ENCODE results near the gene BTF3L4.

Gene BTF3L4

DNA sequence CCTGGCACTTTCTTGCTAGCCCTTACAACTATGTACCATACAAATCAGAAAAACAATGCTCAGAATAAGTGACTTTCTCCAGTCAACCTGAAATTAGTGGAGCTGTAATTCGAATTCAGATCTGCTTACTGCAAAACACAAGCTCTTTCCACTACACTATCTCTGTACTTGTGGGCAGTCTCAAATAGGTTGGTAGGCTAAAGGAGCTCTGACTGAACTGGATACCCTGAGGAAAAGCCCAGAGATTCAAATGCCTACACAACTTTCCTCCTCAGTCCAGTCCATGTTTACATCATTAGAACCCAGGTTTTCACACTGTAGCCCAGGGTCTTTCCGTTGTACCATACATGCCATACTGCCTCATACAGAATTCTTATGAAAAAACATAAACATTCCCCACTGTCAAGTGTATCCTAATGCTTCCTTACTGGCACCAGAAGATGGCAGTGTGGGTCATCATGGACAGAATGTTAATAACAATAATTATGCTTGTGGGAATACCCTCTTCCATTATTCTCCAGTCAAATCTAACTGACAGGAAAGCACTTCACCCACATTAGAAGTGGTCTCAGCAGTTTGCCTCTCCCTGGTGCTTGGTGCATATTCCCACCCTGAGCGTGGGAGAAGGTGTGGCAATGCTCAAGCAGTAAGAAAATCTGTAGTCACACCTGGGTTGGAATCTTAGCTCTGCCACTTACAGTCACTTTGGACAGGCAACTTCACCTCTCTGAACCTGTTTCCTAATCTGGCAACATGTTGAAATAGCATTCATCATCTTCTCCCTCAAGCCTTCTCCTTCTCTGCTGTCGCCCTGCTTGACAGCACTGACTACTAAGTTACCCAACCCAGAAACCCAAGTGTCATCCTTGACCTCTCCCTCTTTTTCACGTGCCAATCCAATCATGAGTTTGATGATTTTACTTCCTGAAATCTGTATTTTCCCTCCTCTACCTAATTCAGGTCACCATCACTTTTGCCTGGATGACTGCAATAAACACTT, 71.4 kb downstream of the BTF3L4 start:
- no peak for DNase-seq

DNA sequence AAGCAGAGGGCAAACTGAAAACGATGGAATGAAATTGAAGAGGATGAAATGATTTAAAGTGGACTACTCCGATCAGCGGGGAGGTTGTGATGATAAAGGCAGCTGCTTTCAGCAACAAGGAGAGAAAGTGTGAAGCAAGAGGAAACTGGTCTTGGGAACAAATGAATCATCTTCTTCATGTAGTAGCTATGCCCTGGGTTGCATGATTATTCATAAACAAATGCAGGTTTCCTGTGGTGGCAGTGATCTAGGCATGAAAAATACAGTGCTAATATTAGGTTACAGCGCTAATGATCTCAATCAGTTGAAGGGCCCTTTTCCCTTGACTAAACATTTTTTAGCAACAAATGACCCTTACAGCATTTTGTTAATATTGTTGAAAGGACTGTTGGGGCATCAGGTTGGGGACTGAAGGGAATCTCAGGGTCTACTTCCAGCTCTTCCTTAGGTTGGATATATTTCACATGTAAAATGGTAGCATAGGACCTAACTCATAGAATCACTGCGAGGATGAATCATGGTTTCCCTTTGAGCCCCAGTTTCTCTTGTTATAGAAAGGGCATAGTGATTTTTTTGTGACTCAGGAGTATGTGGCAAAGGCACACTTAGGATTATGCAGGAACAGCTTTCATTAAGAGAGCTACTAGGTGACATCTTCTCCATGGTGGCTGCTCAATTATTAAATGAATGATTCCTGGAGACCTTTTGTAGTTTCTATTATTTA, 83.9 kb downstream of the BTF3L4 start:
- no peak for DNase-seq

All from 8988T (cell line).